Activated effector memory CD4-positive, alpha-beta T cell treated with anti-CD3 and anti-CD28 coated beads, Interleukin-2, amount 50 U/mL, for 16 hours (primary cell): Measurements from ENCODE around the gene PAOX.

Experiments
- DNase-seq: peaks from one replicate; pipeline ENCODE4 v3.0.0-alpha.2; 2020

PAOX gene

DNA sequence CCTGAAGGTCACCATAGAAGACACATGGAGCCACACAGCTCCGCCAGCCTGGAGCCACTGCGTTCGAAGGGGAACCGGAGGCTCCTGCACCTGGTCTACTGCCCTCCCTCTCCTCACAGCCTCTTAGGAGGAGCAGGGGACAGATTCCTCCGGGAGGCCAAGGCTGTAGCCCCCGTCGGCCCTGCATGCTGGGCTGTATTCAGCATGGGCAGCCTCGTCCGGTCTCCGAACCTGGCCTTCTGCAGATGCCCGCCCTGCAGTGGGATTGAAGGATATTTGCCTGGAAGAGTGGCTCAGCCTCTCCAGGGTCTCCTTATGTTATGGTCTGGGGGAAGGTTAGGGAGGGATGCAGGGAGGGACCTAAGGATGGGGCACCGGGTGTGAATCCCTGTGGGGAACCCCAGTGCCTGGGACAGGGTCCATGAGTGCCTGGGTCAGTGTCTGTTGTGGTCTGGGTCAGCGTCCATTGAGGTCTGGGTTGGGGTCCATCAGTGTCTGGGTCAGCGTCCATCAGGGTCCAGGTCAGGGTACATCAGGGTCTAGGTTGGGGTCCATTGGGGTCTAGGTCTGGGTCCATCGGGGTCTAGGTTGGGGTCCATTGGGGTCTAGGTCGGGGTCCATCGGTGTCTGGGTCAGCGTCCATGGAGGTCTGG, 61.7 kb downstream of the PAOX start:
- peak; percentile 61 for DNase-seq
